HG02884 (cell line): ENCODE data around the gene CDK11B.

Experiments used
- ATAC-seq: cut with Tn5 transposase; IDR thresholded peaks from one replicate; pipeline ENCODE4 v1.9.1; 2021; ENCODE audit warnings: mild to moderate bottlenecking, moderate library complexity; ENCODE audit not compliant: unreplicated experiment

CDK11B gene

GRCh38 chr1:1617516-1617915, 41.3 kb downstream of the CDK11B start:
- no peak for ATAC-seq

DNA sequence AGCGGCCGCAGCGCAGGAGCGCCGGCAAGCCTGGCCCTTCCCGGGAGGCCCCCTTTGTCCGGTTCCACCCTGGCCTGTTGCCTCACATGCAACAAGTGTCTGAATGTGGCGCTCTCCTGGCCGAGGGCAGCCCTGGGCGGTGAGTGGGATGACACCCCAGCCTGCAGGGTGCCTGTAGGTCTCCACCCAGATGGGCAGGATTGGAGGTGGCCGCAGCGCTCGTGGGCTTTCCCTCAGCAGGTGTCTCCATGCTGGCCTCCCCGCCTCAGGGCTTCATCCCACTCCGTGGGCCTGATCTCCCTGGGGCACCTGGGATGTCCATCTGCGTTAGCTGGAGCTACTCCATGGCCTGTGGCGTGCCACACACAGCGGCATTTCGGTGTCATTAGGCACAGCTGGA, 42.0 kb downstream of the CDK11B start:
- ATAC-seq: no peak

DNA sequence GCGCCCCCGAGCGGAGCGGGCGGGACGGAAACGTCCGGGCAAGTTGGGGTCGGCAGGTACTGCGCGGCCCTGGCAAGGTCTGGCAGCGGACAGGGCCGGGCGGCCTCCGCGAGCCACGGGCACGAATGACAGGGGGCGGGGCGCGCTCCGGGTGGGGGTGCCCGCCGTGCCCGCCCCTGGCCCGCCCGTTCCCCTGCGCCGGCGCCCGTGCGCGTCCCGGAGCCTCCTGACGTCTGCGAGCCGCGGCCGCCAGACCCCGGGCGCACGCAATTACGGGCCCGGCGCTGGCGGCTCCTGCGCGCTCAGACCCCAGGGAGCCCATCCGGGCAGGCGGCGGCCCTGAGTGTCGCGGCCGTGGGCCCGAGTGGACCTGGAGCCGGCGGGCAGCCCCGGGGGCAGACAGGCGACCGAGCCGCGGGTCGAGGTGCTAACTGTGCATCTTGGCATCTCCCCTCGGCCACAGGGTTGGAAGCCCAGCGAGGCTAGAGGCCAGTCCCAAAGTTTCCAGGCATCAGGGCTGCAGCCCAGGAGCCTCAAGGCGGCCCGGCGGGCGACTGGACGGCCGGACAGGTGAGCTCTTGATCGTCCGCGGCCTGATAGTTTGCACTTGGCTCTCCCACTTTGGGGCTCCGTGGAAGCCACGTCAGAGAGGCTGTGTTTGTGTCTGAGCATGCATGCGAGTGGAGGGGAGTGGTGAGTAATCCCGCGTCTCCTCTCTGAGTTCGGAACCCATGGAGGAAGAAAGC, 42.6 kb downstream of the CDK11B start:
- ATAC-seq: peak; percentile 23

GRCh38 chr1:1615256-1616044, 43.4 kb downstream of the CDK11B start, which contains the start of gene MIB2:
Gene MIB2 (plus strand): TSS chr1:1615500. CDS start chr1:1623453, 7,953 bp downstream.
- peak; percentile 82 for ATAC-seq

DNA sequence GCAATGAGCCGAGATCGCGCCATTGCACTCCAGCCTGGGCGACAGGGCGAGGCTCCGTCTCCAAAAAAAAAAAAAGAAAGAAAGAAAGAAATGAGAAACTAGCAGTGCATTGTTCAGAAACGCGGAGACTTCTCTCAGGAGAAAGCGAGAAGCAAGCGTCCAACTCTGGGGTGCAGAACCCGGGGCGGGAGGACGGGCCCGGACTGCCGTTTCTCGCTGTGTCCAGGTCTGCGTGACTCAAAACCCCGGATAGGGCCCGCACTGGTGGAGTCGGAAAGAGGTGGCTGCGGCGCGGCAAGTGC, 43.9 kb downstream of the CDK11B start:
- ATAC-seq: no peak

DNA sequence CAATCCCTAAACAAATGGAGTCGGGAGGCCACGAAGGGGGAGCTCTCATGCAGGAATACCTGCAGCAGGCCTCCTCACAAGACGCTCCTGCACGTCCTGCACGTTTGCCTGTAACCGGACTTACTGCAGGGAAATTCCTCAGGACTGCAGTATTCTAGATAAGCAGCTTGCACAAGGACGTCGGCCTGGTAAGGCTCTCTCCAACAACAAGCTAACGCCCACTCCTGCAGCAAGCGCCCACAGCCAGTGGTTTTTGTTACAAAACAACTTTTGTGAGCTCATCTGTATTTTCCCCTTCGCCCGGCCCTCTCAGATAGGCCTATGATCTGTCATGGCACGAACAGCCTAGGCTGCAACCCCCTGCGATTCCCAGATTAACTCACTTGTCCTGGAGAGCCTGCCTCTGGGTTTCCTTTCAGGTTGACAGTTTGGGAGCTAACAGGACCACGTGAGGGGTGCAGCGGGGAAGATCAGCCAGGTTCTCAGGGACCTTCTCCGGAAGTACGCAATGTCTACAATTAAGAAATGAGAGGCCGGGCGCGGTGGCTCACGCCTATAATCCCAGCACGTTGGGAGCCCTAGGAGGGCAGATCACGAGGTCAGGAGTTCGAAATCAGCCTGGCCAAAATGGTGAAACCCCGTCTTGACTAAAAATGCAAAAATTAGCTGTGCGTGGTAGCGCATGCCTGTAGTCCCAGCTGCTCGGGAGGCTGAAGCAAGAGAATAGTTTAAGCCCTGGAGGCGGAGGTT, 44.4 kb downstream of the CDK11B start:
- ATAC-seq: no peak

DNA sequence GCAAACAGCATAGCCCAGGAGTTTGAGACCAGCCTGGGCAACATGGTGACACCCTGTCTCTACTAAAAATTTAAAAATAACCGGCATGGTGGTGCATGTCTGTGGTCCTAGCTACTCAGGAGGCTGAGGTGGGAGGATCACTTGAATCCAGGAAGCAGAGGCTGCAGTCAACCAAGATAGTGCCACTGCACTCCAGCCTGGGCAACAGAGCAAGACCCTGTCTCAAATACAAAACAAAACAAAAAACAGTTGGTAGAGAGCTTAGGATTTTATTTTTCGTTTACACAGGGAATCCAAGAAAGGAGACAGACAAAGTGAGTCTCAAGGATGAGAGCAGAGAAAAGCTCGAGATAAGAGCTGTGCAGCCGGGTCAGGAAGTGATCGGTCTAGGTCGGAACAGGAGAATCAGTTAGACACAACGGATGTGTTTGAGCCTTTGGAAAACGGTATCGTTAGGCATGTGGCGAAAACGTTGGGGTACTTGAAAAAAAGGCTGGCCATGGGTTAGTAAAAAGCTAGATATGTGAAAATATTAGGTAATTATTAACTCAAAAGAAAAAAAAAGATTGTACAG, 45.2 kb downstream of the CDK11B start:
- no peak for ATAC-seq

GRCh38 chr1:1612104-1612400, 46.8 kb downstream of the CDK11B start:
- no peak for ATAC-seq

GRCh38 chr1:1610796-1611195, 48.0 kb downstream of the CDK11B start:
- no peak for ATAC-seq

- ATAC-seq: no peak
Measured at GRCh38 chr1:1609822-1610485, 48.9 kb downstream of the CDK11B start.

DNA sequence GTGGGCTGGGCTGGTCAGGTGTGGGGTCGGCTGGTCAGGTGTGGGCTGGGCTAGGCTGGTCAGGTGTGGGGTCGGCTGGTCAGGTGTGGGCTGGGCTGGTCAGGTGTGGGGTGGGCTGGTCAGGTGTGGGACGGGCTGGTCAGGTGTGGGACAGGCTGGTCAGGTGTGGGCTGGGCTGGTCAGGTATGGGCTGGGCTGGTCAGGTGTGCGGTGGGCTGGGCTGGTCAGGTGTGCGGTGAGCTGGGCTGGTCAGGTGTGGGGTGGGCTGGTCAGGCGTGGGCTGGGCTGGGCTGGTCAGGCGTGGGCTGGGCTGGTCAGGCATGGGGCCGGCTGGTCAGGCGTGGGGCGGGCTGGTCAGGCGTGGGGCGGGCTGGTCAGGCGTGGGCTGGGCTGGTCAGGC, 52.6 kb downstream of the CDK11B start:
- ATAC-seq: no peak

- ATAC-seq: no peak
Measured at GRCh38 chr1:1605724-1606123, 53.1 kb downstream of the CDK11B start.

- ATAC-seq: no peak
Measured at GRCh38 chr1:1605034-1605591, 53.7 kb downstream of the CDK11B start.

- ATAC-seq: no peak
Measured at GRCh38 chr1:1604374-1605033, 54.3 kb downstream of the CDK11B start.

GRCh38 chr1:1603671-1604373, 55.0 kb downstream of the CDK11B start:
- ATAC-seq: no peak

GRCh38 chr1:1602968-1603506, 55.8 kb downstream of the CDK11B start:
- ATAC-seq: no peak

DNA sequence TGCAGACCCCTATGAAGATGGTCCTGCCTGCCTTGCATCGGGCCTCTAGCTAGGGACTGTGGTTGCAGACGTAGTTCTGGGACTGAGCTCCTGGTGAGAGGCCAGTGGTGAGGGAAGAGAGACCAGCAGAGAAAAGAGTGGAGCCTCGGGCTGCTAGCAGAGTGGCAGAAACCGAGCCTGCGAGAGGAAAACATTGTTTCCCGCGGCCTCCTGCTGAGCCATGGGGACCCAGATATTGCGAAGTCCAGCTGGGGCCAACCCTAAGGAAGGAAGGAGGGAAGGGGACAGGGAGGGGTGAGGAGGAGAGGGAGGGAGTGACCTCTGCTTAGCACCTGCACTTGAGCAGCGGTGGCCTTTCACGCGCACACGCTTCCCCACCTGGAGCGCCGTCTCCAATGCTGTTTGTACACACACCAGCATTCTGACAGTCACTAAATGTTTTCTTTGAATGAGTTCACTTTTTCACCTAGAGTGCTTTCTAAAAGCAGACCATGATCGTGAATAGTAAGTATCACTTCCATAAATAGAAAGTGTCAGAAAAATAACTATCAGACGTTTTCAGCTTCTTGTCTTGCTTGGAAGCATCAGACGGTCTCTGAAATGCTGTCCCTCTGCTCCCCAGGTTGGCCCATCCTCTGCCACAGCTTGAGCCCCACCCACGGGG, 56.4 kb downstream of the CDK11B start:
- ATAC-seq: no peak

- no peak for ATAC-seq
Measured at GRCh38 chr1:1601564-1602303, 57.1 kb downstream of the CDK11B start.
